ENCODE data around the gene E2F4.

DNA sequence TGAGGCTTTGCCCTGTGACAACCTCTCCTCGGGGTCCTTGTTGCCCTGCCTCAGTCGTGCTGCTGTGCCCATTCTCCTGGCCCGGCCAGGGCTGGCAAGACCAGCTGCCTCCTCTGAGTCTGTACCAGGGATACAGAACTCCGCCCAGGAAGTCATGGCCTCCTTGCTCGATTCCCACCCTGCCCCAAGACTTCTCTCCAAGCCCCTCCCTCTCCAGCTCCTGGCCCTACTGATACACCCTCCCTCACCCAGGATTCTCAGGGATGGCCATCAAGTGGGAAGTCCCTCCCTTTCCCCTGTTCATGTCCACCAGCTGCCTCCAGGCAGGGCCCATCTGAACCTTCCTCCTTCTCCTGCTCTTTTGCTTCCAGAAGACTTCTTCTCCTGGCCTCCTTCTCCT, 23.8 kb downstream of the E2F4 start:
- TF ChIP-seq CTCF (IDR thresholded peaks at IDR 0.05) (no peak), POLR2A (IDR thresholded peaks at IDR 0.05) (no peak)
